Measurements from ENCODE around the gene GPRIN2.

GRCh38 chr10:46554166-46554781 lies 2.2 kb downstream of the GPRIN2 start:
- TF ChIP-seq CTCF (IDR thresholded peaks at IDR 0.05): no peak
- no peak for TF ChIP-seq POLR2AphosphoS5 (IDR thresholded peaks at IDR 0.05)
